Measurements from ENCODE around the gene CCNY. TPM values are rescaled to one million over a fixed set of nuclear protein-coding genes. Genes with fewer than 3 reads are reported as not detected.

Gene CCNY
- total and polyA plus RNA-seq, 4 donors = 25.5 to 95.9 (median 54.4) TPM

- DNase-seq (no peak), ATAC-seq (ENCODE audit: low FRiP score) (no peak)
- 42 to 53% methylated on average over 6 of the region's 6 CpGs for WGBS, 2 donors
- intact Hi-C loops (cut with DNase I) = no loop called here
- Histone ChIP-seq H3K27me3 (ENCODE audit: control insufficient read depth in 1 of 2, insufficient read depth in 2 of 2, low read length in 1 of 2) (no peaks in the 10 kb centered on the region), H3K27ac (ENCODE audit: low read depth in 1 of 2, low read length in 2 of 2) (no peak overlapping the region), H3K4me3 (ENCODE audit: low read length in 2 of 2) (no peak overlapping the region), H3K9me3 (ENCODE audit: control insufficient read depth, low read length) (no peaks in the 10 kb centered on the region), H3K4me1 (ENCODE audit: control insufficient read depth in 1 of 2, insufficient read depth in 2 of 2, low read length in 2 of 2) (no peaks in the 10 kb centered on the region), H3K36me3 (ENCODE audit: control insufficient read depth in 1 of 2, insufficient read depth in 2 of 2, low read length in 1 of 2) (no peaks in the 10 kb centered on the region)
Measured at GRCh38 chr10:35598379-35598778, 262.1 kb downstream of the CCNY start.

- intact Hi-C loops (cut with DNase I) = no loop called here
Measured at GRCh38 chr10:35600193-35600592, 263.9 kb downstream of the CCNY start.

GRCh38 chr10:35605191-35605590 lies 268.9 kb downstream of the CCNY start, which contains the start of gene GJD4:
GJD4 (plus strand) TSS chr10:35605341; CDS start chr10:35605568, 227 bp downstream.
- ATAC-seq (ENCODE audit: low FRiP score) (no peak), DNase-seq (no peak)
- 83 to 84% methylated on average over 8 of the region's 8 CpGs for WGBS, 2 donors
- H3K27ac ChIP-seq (ENCODE audit: low read depth in 1 of 2, low read length in 2 of 2) = no peak within 1 kb of the TSS
- H3K27me3 ChIP-seq (ENCODE audit: control insufficient read depth in 1 of 2, insufficient read depth in 2 of 2, low read length in 1 of 2) = no peaks in the 10 kb centered on the region
- H3K36me3 ChIP-seq (ENCODE audit: control insufficient read depth in 1 of 2, insufficient read depth in 2 of 2, low read length in 1 of 2) = no peaks in the 10 kb centered on the region
- no peaks in the 10 kb centered on the region for H3K9me3 ChIP-seq (ENCODE audit: control insufficient read depth, low read length)
- H3K4me3 ChIP-seq (ENCODE audit: low read length in 2 of 2) = no peak within 1 kb of the TSS
- intact Hi-C loops (cut with DNase I) = no loop called here
- no peaks in the 10 kb centered on the region for H3K4me1 ChIP-seq (ENCODE audit: control insufficient read depth in 1 of 2, insufficient read depth in 2 of 2, low read length in 2 of 2)

More at GRCh38 chr10:35600193-35600592, 263.9 kb downstream of the CCNY start:
- Histone ChIP-seq H3K27me3 (ENCODE audit: control insufficient read depth in 1 of 2, insufficient read depth in 2 of 2, low read length in 1 of 2) (no peaks in the 10 kb centered on the region), H3K9me3 (ENCODE audit: control insufficient read depth, low read length) (no peaks in the 10 kb centered on the region), H3K4me1 (ENCODE audit: control insufficient read depth in 1 of 2, insufficient read depth in 2 of 2, low read length in 2 of 2) (no peaks in the 10 kb centered on the region), H3K4me3 (ENCODE audit: low read length in 2 of 2) (no peak overlapping the region), H3K36me3 (ENCODE audit: control insufficient read depth in 1 of 2, insufficient read depth in 2 of 2, low read length in 1 of 2) (no peaks in the 10 kb centered on the region), H3K27ac (ENCODE audit: low read depth in 1 of 2, low read length in 2 of 2) (no peak overlapping the region)
- 56 to 58% methylated on average over 2 of the region's 2 CpGs for WGBS, 2 donors
- DNase-seq (no peak), ATAC-seq (ENCODE audit: low FRiP score) (no peak)

GRCh38 chr10:35606430-35606829 lies 270.1 kb downstream of the CCNY start:
- Histone ChIP-seq H3K27ac (ENCODE audit: low read depth in 1 of 2, low read length in 2 of 2) (no peak overlapping the region), H3K9me3 (ENCODE audit: control insufficient read depth, low read length) (no peaks in the 10 kb centered on the region), H3K27me3 (ENCODE audit: control insufficient read depth in 1 of 2, insufficient read depth in 2 of 2, low read length in 1 of 2) (no peaks in the 10 kb centered on the region), H3K4me1 (ENCODE audit: control insufficient read depth in 1 of 2, insufficient read depth in 2 of 2, low read length in 2 of 2) (no peaks in the 10 kb centered on the region), H3K4me3 (ENCODE audit: low read length in 2 of 2) (no peak overlapping the region), H3K36me3 (ENCODE audit: control insufficient read depth in 1 of 2, insufficient read depth in 2 of 2, low read length in 1 of 2) (no peaks in the 10 kb centered on the region)
- DNase-seq = no peak
- WGBS, 2 donors = 67 to 72% methylated on average over 6 of the region's 6 CpGs
- ATAC-seq (ENCODE audit: low FRiP score) = no peak
- intact Hi-C loops (cut with DNase I) = no loop called here

- Histone ChIP-seq H3K4me1 (ENCODE audit: control insufficient read depth in 1 of 2, insufficient read depth in 2 of 2, low read length in 2 of 2) (no peaks in the 10 kb centered on the region), H3K4me3 (ENCODE audit: low read length in 2 of 2) (peak overlapping the region in 1 of 2 donors; percentile 30), H3K36me3 (ENCODE audit: control insufficient read depth in 1 of 2, insufficient read depth in 2 of 2, low read length in 1 of 2) (no peaks in the 10 kb centered on the region), H3K9me3 (ENCODE audit: control insufficient read depth, low read length) (no peaks in the 10 kb centered on the region), H3K27ac (ENCODE audit: low read depth in 1 of 2, low read length in 2 of 2) (no peak overlapping the region), H3K27me3 (ENCODE audit: control insufficient read depth in 1 of 2, insufficient read depth in 2 of 2, low read length in 1 of 2) (no peaks in the 10 kb centered on the region)
- intact Hi-C loops (cut with DNase I) = no loop called here
- peak; percentile 67 for ATAC-seq (ENCODE audit: low FRiP score)
- WGBS, 2 donors = 10 to 11% methylated on average over 78 of the region's 78 CpGs
- no peak for DNase-seq
Measured at GRCh38 chr10:35607475-35608327, 271.4 kb downstream of the CCNY start.

GRCh38 chr10:35608328-35608672 lies 272.0 kb downstream of the CCNY start:
- Histone ChIP-seq H3K4me3 (ENCODE audit: low read length in 2 of 2) (no peak overlapping the region), H3K4me1 (ENCODE audit: control insufficient read depth in 1 of 2, insufficient read depth in 2 of 2, low read length in 2 of 2) (no peaks in the 10 kb centered on the region), H3K27ac (ENCODE audit: low read depth in 1 of 2, low read length in 2 of 2) (no peak overlapping the region), H3K36me3 (ENCODE audit: control insufficient read depth in 1 of 2, insufficient read depth in 2 of 2, low read length in 1 of 2) (no peaks in the 10 kb centered on the region), H3K27me3 (ENCODE audit: control insufficient read depth in 1 of 2, insufficient read depth in 2 of 2, low read length in 1 of 2) (no peaks in the 10 kb centered on the region), H3K9me3 (ENCODE audit: control insufficient read depth, low read length) (no peaks in the 10 kb centered on the region)
- 74 to 80% methylated on average over 11 to 16 of the region's 16 CpGs for WGBS, 2 donors
- ATAC-seq (ENCODE audit: low FRiP score) (no peak), DNase-seq (no peak)
- intact Hi-C loops (cut with DNase I) = no loop called here

- no peak for ATAC-seq (ENCODE audit: low FRiP score)
- H3K27me3 ChIP-seq (ENCODE audit: control insufficient read depth in 1 of 2, insufficient read depth in 2 of 2, low read length in 1 of 2) = peaks cover 0 to 3% of the 10 kb centered on the region in 2 donors
Measured at GRCh38 chr10:35611750-35612149, 275.4 kb downstream of the CCNY start.

GRCh38 chr10:35612385-35613106 lies 276.2 kb downstream of the CCNY start:
- Histone ChIP-seq H3K4me3 (ENCODE audit: low read length in 2 of 2) (no peak overlapping the region), H3K27me3 (ENCODE audit: control insufficient read depth in 1 of 2, insufficient read depth in 2 of 2, low read length in 1 of 2) (peaks cover 0 to 3% of the 10 kb centered on the region in 2 donors), H3K9me3 (ENCODE audit: control insufficient read depth, low read length) (no peaks in the 10 kb centered on the region), H3K27ac (ENCODE audit: low read depth in 1 of 2, low read length in 2 of 2) (no peak overlapping the region), H3K36me3 (ENCODE audit: control insufficient read depth in 1 of 2, insufficient read depth in 2 of 2, low read length in 1 of 2) (no peaks in the 10 kb centered on the region), H3K4me1 (ENCODE audit: control insufficient read depth in 1 of 2, insufficient read depth in 2 of 2, low read length in 2 of 2) (no peaks in the 10 kb centered on the region)
- ATAC-seq (ENCODE audit: low FRiP score) = no peak
- intact Hi-C loops (cut with DNase I) = no loop called here
- DNase-seq = no peak
- WGBS, 2 donors = 72 to 75% methylated on average over 6 of the region's 6 CpGs

More at GRCh38 chr10:35611750-35612149, 275.4 kb downstream of the CCNY start:
- intact Hi-C loops (cut with DNase I) = no loop called here
- DNase-seq = no peak
- no peak overlapping the region for H3K4me3 ChIP-seq (ENCODE audit: low read length in 2 of 2)
- H3K9me3 ChIP-seq (ENCODE audit: control insufficient read depth, low read length) = no peaks in the 10 kb centered on the region
- H3K27ac ChIP-seq (ENCODE audit: low read depth in 1 of 2, low read length in 2 of 2) = no peak overlapping the region
- no peaks in the 10 kb centered on the region for H3K36me3 ChIP-seq (ENCODE audit: control insufficient read depth in 1 of 2, insufficient read depth in 2 of 2, low read length in 1 of 2)
- no peaks in the 10 kb centered on the region for H3K4me1 ChIP-seq (ENCODE audit: control insufficient read depth in 1 of 2, insufficient read depth in 2 of 2, low read length in 2 of 2)
- 88 to 91% methylated on average over 6 of the region's 6 CpGs for WGBS, 2 donors

- Histone ChIP-seq H3K27ac (ENCODE audit: low read depth in 1 of 2, low read length in 2 of 2) (no peak overlapping the region), H3K36me3 (ENCODE audit: control insufficient read depth in 1 of 2, insufficient read depth in 2 of 2, low read length in 1 of 2) (no peaks in the 10 kb centered on the region), H3K27me3 (ENCODE audit: control insufficient read depth in 1 of 2, insufficient read depth in 2 of 2, low read length in 1 of 2) (peaks cover 0 to 3% of the 10 kb centered on the region in 2 donors), H3K4me1 (ENCODE audit: control insufficient read depth in 1 of 2, insufficient read depth in 2 of 2, low read length in 2 of 2) (no peaks in the 10 kb centered on the region), H3K4me3 (ENCODE audit: low read length in 2 of 2) (no peak overlapping the region), H3K9me3 (ENCODE audit: control insufficient read depth, low read length) (no peaks in the 10 kb centered on the region)
- intact Hi-C loops (cut with DNase I) = no loop called here
- DNase-seq = no peak
- no peak for ATAC-seq (ENCODE audit: low FRiP score)
- 93 to 95% methylated on average over 2 of the region's 2 CpGs for WGBS, 2 donors
Measured at GRCh38 chr10:35613107-35613440, 276.8 kb downstream of the CCNY start.
